Caco-2 (cell line): ENCODE data around the gene CUL7. TPM values are rescaled to one million over a fixed set of nuclear protein-coding genes. Genes with fewer than 3 reads are reported as not detected.
"Not testable (repeated sequence)": the region's sequence is repeated elsewhere in the genome, so short reads cannot be mapped to it uniquely, and the experiment has no call there.

Experiments used
- BruUV-seq: library from RNA; stranded (reverse); fragments of 400-500 nt; replicated peaks from 2 replicates; lab custom pipeline; 2021; lab: Mats Ljungman, UMichigan
- CTCF ChIA-PET: fragments of 300-600 bp; sonication (Branson Sonifier 250); formaldehyde crosslinking; loops from one replicate; lab custom pipeline; 2022; ENCODE audit warnings: antibody characterized with exemption; lab: Charles Lee
- POLR2A ChIA-PET: fragments of 300-600 bp; sonication (Branson Sonifier 250); formaldehyde crosslinking; loops from one replicate; lab custom pipeline; 2022; ENCODE audit warnings: antibody characterized with exemption; lab: Charles Lee
- DNase-seq, 2 experiments: peaks; one replicate each; pipeline versions ENCODE4 v3.0.0 to v3.0.0-alpha.2; 2020 to 2022
- H3K27me3 ChIP-seq: replicated peaks from 2 replicates; pipeline ENCODE4 v1.6.0; 2011; ENCODE audit warnings: low read length; ENCODE audit not compliant: control insufficient read depth, insufficient read depth
- H3K36me3 ChIP-seq: 2 replicates; pipeline ENCODE4 v1.5.1; 2011; ENCODE audit warnings: low read length; ENCODE audit not compliant: control insufficient read depth, insufficient read depth
- H3K4me1 ChIP-seq: fragments of 250-450 bp; sonication (Bioruptor Pico); 2 replicates; pipeline ENCODE4 v1.5.1; 2020; ENCODE audit warnings: mild to moderate bottlenecking
- H3K4me3 ChIP-seq: 2 replicates; pipeline ENCODE4 v1.5.1; 2011; ENCODE audit warnings: low read depth, mild to moderate bottlenecking, control low read depth, low read length
- H3K9me3 ChIP-seq: fragments of 250-450 bp; sonication (Bioruptor Pico); 2 replicates; pipeline ENCODE4 v1.5.1; 2020; ENCODE audit warnings: mild to moderate bottlenecking, moderate library complexity
- H3K27ac Mint-ChIP-seq: one replicate; pipeline ENCODE4 v1.8.0; 2022; ENCODE audit warnings: mixed read lengths; ENCODE audit not compliant: unreplicated experiment
- H3K27me3 Mint-ChIP-seq: one replicate; pipeline ENCODE4 v1.8.0; 2022; ENCODE audit warnings: mixed read lengths; ENCODE audit not compliant: insufficient read depth, unreplicated experiment
- H3K36me3 Mint-ChIP-seq: one replicate; pipeline ENCODE4 v1.8.0; 2022; ENCODE audit warnings: mild to moderate bottlenecking, mixed read lengths; ENCODE audit not compliant: insufficient read depth, unreplicated experiment
- H3K4me1 Mint-ChIP-seq: one replicate; pipeline ENCODE4 v1.8.0; 2022; ENCODE audit warnings: low read depth, mixed read lengths; ENCODE audit not compliant: unreplicated experiment
- H3K4me3 Mint-ChIP-seq: one replicate; pipeline ENCODE4 v1.8.0; 2022; ENCODE audit warnings: mild to moderate bottlenecking, moderate library complexity, mixed read lengths; ENCODE audit not compliant: unreplicated experiment
- H3K9me3 Mint-ChIP-seq: one replicate; pipeline ENCODE4 v1.8.0; 2022; ENCODE audit warnings: mixed read lengths; ENCODE audit not compliant: unreplicated experiment
- CTCF ChIP-seq, 2 experiments: fragments of 200-600 bp in 1 of 2; IDR thresholded peaks; 1 replicate in 1 of 2; 2 replicates in 1 of 2; pipeline versions ENCODE4 v1.5.1 to v1.8.0; 2011 to 2022; ENCODE audit warnings: antibody characterized with exemption in 1 of 2, control low read depth in 1 of 2, inconsistent platforms in 1 of 2, low read depth in 1 of 2, low read length in 1 of 2, mild to moderate bottlenecking in 1 of 2, moderate library complexity in 1 of 2; ENCODE audit not compliant: insufficient read depth in 1 of 2, severe bottlenecking in 1 of 2, unreplicated experiment in 1 of 2
- intact Hi-C: fragments of 100-400 bp; cut with micrococcal nuclease; formaldehyde crosslinking; loops from one replicate; pipeline ENCODE4 v1.10.0; 2022; ENCODE audit not compliant: unreplicated experiment
- total RNA-seq: library from RNA; stranded (reverse); gene quantifications from 2 replicates; pipeline ENCODE4 v1.2.3, GENCODE V29; 2022

CUL7 gene
- total RNA-seq, 1 experiment from 2014 or later: 26.7 TPM

- Mint-ChIP-seq H3K27ac (peak overlapping the region; percentile 26), H3K9me3 (no peaks in the 10 kb centered on the region), H3K4me3 (no peak overlapping the region), H3K4me1 (peaks cover 12% of the 10 kb centered on the region), H3K27me3 (no peaks in the 10 kb centered on the region), H3K36me3 (peaks cover 8% of the 10 kb centered on the region)
- no peak for DNase-seq
- POLR2A ChIA-PET: no interaction called here
- intact Hi-C loops: no loop called here
- Histone ChIP-seq H3K27me3 (no peaks in the 10 kb centered on the region), H3K4me1 (peaks cover 10% of the 10 kb centered on the region), H3K9me3 (no peaks in the 10 kb centered on the region), H3K4me3 (no peak overlapping the region), H3K36me3 (no peaks in the 10 kb centered on the region)
- no TSS peak for BruUV-seq
- TF ChIP-seq CTCF (IDR thresholded peaks at IDR 0.05; ENCODE audit: insufficient read depth in 1 of 2, low read depth in 1 of 2, low read length in 1 of 2, severe bottlenecking in 1 of 2, unreplicated experiment in 1 of 2): no peak
- CTCF ChIA-PET: no interaction called here
These were observed 29.4 kb upstream of the CUL7 start for GRCh38 chr6:43082806-43083655.

GRCh38 chr6:43081922-43082321 lies 28.3 kb upstream of the CUL7 start:
- H3K4me3 Mint-ChIP-seq, H3K9me3 Mint-ChIP-seq, CTCF ChIA-PET, intact Hi-C loops, H3K27me3 Mint-ChIP-seq, H3K27ac Mint-ChIP-seq, POLR2A ChIA-PET, DNase-seq, H3K36me3 ChIP-seq, H3K9me3 ChIP-seq, BruUV-seq, H3K27me3 ChIP-seq, H3K4me3 ChIP-seq: not testable (repeated sequence)
- peaks cover 12% of the 10 kb centered on the region; the same call in 1 of the 2 replicates for H3K4me1 ChIP-seq
- H3K4me1 Mint-ChIP-seq: peaks cover 18% of the 10 kb centered on the region
- peaks cover 14% of the 10 kb centered on the region for H3K36me3 Mint-ChIP-seq

GRCh38 chr6:43081043-43081442 lies 27.4 kb upstream of the CUL7 start:
- no peaks in the 10 kb centered on the region for H3K27me3 Mint-ChIP-seq
- H3K4me1 Mint-ChIP-seq: peaks cover 18% of the 10 kb centered on the region
- no peaks in the 10 kb centered on the region for H3K9me3 Mint-ChIP-seq
- no peaks in the 10 kb centered on the region for H3K9me3 ChIP-seq
- peaks cover 14% of the 10 kb centered on the region for H3K36me3 Mint-ChIP-seq
- no peak for DNase-seq
- POLR2A ChIA-PET: no interaction called here
- intact Hi-C loops: no loop called here
- no peaks in the 10 kb centered on the region for H3K36me3 ChIP-seq
- H3K27me3 ChIP-seq: no peaks in the 10 kb centered on the region
- no peak for TF ChIP-seq CTCF (IDR thresholded peaks at IDR 0.05; ENCODE audit: insufficient read depth in 1 of 2, low read depth in 1 of 2, low read length in 1 of 2, severe bottlenecking in 1 of 2, unreplicated experiment in 1 of 2)
- no peak overlapping the region for H3K4me3 Mint-ChIP-seq
- CTCF ChIA-PET: no interaction called here
- H3K4me3 ChIP-seq: no peak overlapping the region
- no TSS peak for BruUV-seq
- peaks cover 12% of the 10 kb centered on the region; the same call in 1 of the 2 replicates for H3K4me1 ChIP-seq
- H3K27ac Mint-ChIP-seq: no peak overlapping the region
